ENCODE measurements around the gene CNGA1. TPM values are rescaled to one million over a fixed set of nuclear protein-coding genes. Genes with fewer than 3 reads are reported as not detected.

The CNGA1 gene
- 0.05 and 0.35 TPM in 2 replicates for total RNA-seq (2014; rRNA removed; shearing (Covaris generic))
- 0.02 and 0.03 TPM in 2 replicates for polyA plus RNA-seq (2015; cell fraction: cytosol; rRNA removed)
- not detected in 2 replicates for polyA plus RNA-seq (2015; cell fraction: nucleus; rRNA removed)

- DNase-seq (ENCODE audit: low read depth, low spot score), result peak; percentile 56
- in situ Hi-C loops (cut with HindIII; ENCODE audit: low pct_unique_long_range_greater_than_20kb, low sequenced_read_pairs), result no loop called here
These were observed at the start of gene CNGA1, which contains the start of gene NIPAL1 for GRCh38 chr4:48016141-48017107. CNGA1 (minus strand) TSS chr4:48016681; CDS start chr4:47952689, 63,992 bp downstream. NIPAL1 (plus strand) TSS chr4:48016772; CDS start chr4:48016840, 68 bp downstream.

- in situ Hi-C loops (cut with HindIII; ENCODE audit: low pct_unique_long_range_greater_than_20kb, low sequenced_read_pairs), result no loop called here
- DNase-seq (ENCODE audit: low read depth, low spot score), result no peak
These were observed 49.1 kb upstream of the CNGA1 start for GRCh38 chr4:48065587-48066052.

- in situ Hi-C loops (cut with HindIII; ENCODE audit: low pct_unique_long_range_greater_than_20kb, low sequenced_read_pairs), result no loop called here
- no peak for DNase-seq (ENCODE audit: low read depth, low spot score)
These were observed 47.9 kb upstream of the CNGA1 start for GRCh38 chr4:48064349-48064748.

GRCh38 chr4:48058617-48059530 is 42.4 kb upstream of the CNGA1 start:
- DNase-seq (ENCODE audit: low read depth, low spot score), result no peak
- in situ Hi-C loops (cut with HindIII; ENCODE audit: low pct_unique_long_range_greater_than_20kb, low sequenced_read_pairs), result no loop called here

GRCh38 chr4:48051078-48051477 is 34.6 kb upstream of the CNGA1 start:
- no peak for DNase-seq (ENCODE audit: low read depth, low spot score)
- in situ Hi-C loops (cut with HindIII; ENCODE audit: low pct_unique_long_range_greater_than_20kb, low sequenced_read_pairs), result no loop called here

GRCh38 chr4:48049483-48049882 is 33.0 kb upstream of the CNGA1 start:
- DNase-seq (ENCODE audit: low read depth, low spot score), result no peak
- in situ Hi-C loops (cut with HindIII; ENCODE audit: low pct_unique_long_range_greater_than_20kb, low sequenced_read_pairs), result no loop called here

GRCh38 chr4:48047896-48048295 is 31.4 kb upstream of the CNGA1 start:
- no peak for DNase-seq (ENCODE audit: low read depth, low spot score)
- in situ Hi-C loops (cut with HindIII; ENCODE audit: low pct_unique_long_range_greater_than_20kb, low sequenced_read_pairs), result no loop called here

- DNase-seq (ENCODE audit: low read depth, low spot score), result no peak
- in situ Hi-C loops (cut with HindIII; ENCODE audit: low pct_unique_long_range_greater_than_20kb, low sequenced_read_pairs), result no loop called here
These were observed 31.0 kb upstream of the CNGA1 start for GRCh38 chr4:48047421-48047844.

GRCh38 chr4:48046059-48046458 is 29.6 kb upstream of the CNGA1 start:
- in situ Hi-C loops (cut with HindIII; ENCODE audit: low pct_unique_long_range_greater_than_20kb, low sequenced_read_pairs), result no loop called here

GRCh38 chr4:48044298-48044697 is 27.8 kb upstream of the CNGA1 start:
- in situ Hi-C loops (cut with HindIII; ENCODE audit: low pct_unique_long_range_greater_than_20kb, low sequenced_read_pairs), result no loop called here
- DNase-seq (ENCODE audit: low read depth, low spot score), result no peak

More at GRCh38 chr4:48046059-48046458, 29.6 kb upstream of the CNGA1 start:
- DNase-seq (ENCODE audit: low read depth, low spot score), result no peak

GRCh38 chr4:48043504-48043903 is 27.0 kb upstream of the CNGA1 start:
- in situ Hi-C loops (cut with HindIII; ENCODE audit: low pct_unique_long_range_greater_than_20kb, low sequenced_read_pairs), result no loop called here
- DNase-seq (ENCODE audit: low read depth, low spot score), result no peak

GRCh38 chr4:48042979-48043461 is 26.5 kb upstream of the CNGA1 start:
- in situ Hi-C loops (cut with HindIII; ENCODE audit: low pct_unique_long_range_greater_than_20kb, low sequenced_read_pairs), result no loop called here
- no peak for DNase-seq (ENCODE audit: low read depth, low spot score)

GRCh38 chr4:48041535-48042137 is 25.2 kb upstream of the CNGA1 start:
- DNase-seq (ENCODE audit: low read depth, low spot score), result no peak
- in situ Hi-C loops (cut with HindIII; ENCODE audit: low pct_unique_long_range_greater_than_20kb, low sequenced_read_pairs), result no loop called here

- in situ Hi-C loops (cut with HindIII; ENCODE audit: low pct_unique_long_range_greater_than_20kb, low sequenced_read_pairs), result no loop called here
- no peak for DNase-seq (ENCODE audit: low read depth, low spot score)
These were observed 23.1 kb upstream of the CNGA1 start for GRCh38 chr4:48039561-48039960.

GRCh38 chr4:48038666-48039065 is 22.2 kb upstream of the CNGA1 start:
- DNase-seq (ENCODE audit: low read depth, low spot score), result no peak
- in situ Hi-C loops (cut with HindIII; ENCODE audit: low pct_unique_long_range_greater_than_20kb, low sequenced_read_pairs), result no loop called here

GRCh38 chr4:48037117-48037462 is 20.6 kb upstream of the CNGA1 start:
- DNase-seq (ENCODE audit: low read depth, low spot score), result no peak
- in situ Hi-C loops (cut with HindIII; ENCODE audit: low pct_unique_long_range_greater_than_20kb, low sequenced_read_pairs), result no loop called here

- in situ Hi-C loops (cut with HindIII; ENCODE audit: low pct_unique_long_range_greater_than_20kb, low sequenced_read_pairs), result no loop called here
- DNase-seq (ENCODE audit: low read depth, low spot score), result no peak
These were observed 19.5 kb upstream of the CNGA1 start for GRCh38 chr4:48035952-48036351.
